ENCODE measurements around the gene SOX6. TPM values are rescaled to one million over a fixed set of nuclear protein-coding genes. Genes with fewer than 3 reads are reported as not detected.

Gene SOX6
- total RNA-seq, 1 experiment from 2014 or later = not detected

GRCh38 chr11:15977116-15977515, 379.2 kb downstream of the SOX6 start:
- Histone ChIP-seq H3K4me2 (ENCODE audit: insufficient read depth, insufficient read length, low read length) (no peak overlapping the region), H4K91ac (ENCODE audit: insufficient read length, low read depth, low read length) (no peak overlapping the region), H3K18ac (ENCODE audit: insufficient read length, low read depth, low read length) (no peak overlapping the region), H3K23ac (ENCODE audit: insufficient read length, low read depth, low read length) (no peak overlapping the region), H2BK12ac (ENCODE audit: insufficient read length, low read depth, low read length) (no peak overlapping the region), H4K8ac (replicated peaks; ENCODE audit: insufficient read length, low read depth, low read length) (no peak overlapping the region), H3K4me1 (ENCODE audit: insufficient read depth, low read length) (no peaks in the 10 kb centered on the region), H3K14ac (ENCODE audit: insufficient read depth, low read length) (no peak overlapping the region), H3K23me2 (ENCODE audit: insufficient read length, low read depth, low read length, poor library complexity, severe bottlenecking) (no peaks in the 10 kb centered on the region), H3T11ph (ENCODE audit: low read length) (no peak overlapping the region), H2BK120ac (ENCODE audit: low read depth, low read length, poor library complexity, severe bottlenecking) (no peak overlapping the region), H2BK15ac (ENCODE audit: low read depth, low read length) (no peak overlapping the region), H4K5ac (ENCODE audit: insufficient read length, low read depth, low read length) (no peak overlapping the region), H3K79me2 (ENCODE audit: insufficient read depth, low read length) (no peaks in the 10 kb centered on the region), H3K9me3 (ENCODE audit: control insufficient read depth, low read depth, low read length) (no peaks in the 10 kb centered on the region), H3K56ac (ENCODE audit: insufficient read length, low read depth, low read length) (no peak overlapping the region), H3K4ac (ENCODE audit: low read depth, low read length) (no peak overlapping the region), H2BK20ac (ENCODE audit: low read depth, low read length, poor library complexity, severe bottlenecking) (no peak overlapping the region), H3K79me1 (ENCODE audit: insufficient read depth, low read depth, low read length, poor library complexity, severe bottlenecking) (no peaks in the 10 kb centered on the region), H4K20me1 (ENCODE audit: control insufficient read depth, insufficient read depth, insufficient read length) (no peaks in the 10 kb centered on the region), H2AFZ (ENCODE audit: low read length) (no peak overlapping the region), H3K27me3 (ENCODE audit: insufficient read depth, low read length) (no peaks in the 10 kb centered on the region), H2BK5ac (ENCODE audit: insufficient read length, low read length) (no peak overlapping the region), H2AK5ac (ENCODE audit: insufficient read length, low read length) (no peak overlapping the region), H3K9ac (ENCODE audit: extremely low read depth, insufficient read length, low read length) (no peak overlapping the region), H3K27ac (ENCODE audit: insufficient read length, low read depth, low read length) (no peak overlapping the region)
- no peak for TF ChIP-seq CTCF (conservative IDR thresholded peaks at IDR 0.05)
- peaks cover 3% of the 10 kb centered on the region; the same call in 1 of the 2 replicates for H3K27me3 Mint-ChIP-seq (ENCODE audit: low read depth)
- DNase-seq = no peak
- H3K9me3 Mint-ChIP-seq = no peaks in the 10 kb centered on the region
- no peaks in the 10 kb centered on the region for H3K36me3 Mint-ChIP-seq (ENCODE audit: insufficient read depth in 1 of 3, low read depth in 3 of 3)
- WGBS (ENCODE audit: extremely low coverage, insufficient read length, low lambda C conversion rate) = no CpG with 5 or more reads among the region's 4 CpGs
- no peaks in the 10 kb centered on the region for H3K4me1 Mint-ChIP-seq
- H3K4me3 Mint-ChIP-seq = no peak overlapping the region
- H3K27ac Mint-ChIP-seq = no peak overlapping the region
